Stimulated activated naive B cell treated with anti-CD40 and anti-IgM and Interleukin-4, amounts not matched to agents 10 μg/mL and 1 μg/mL and 100 μg/mL, for 72 hours (primary cell): Measurements from ENCODE around the gene GPHN.
"Not testable (repeated sequence)": the region's sequence is repeated elsewhere in the genome, so short reads cannot be mapped to it uniquely, and the experiment has no call there.

Experiments
- ATAC-seq, 2 donors: fragments of 150-1000 bp; cut with Tn5 transposase; replicated peaks; 2 replicates each; pipeline ENCODE4 v1.10.0; 2021; ENCODE audit warnings: moderate library complexity in 1 of 2
- DNase-seq: peaks from one replicate; pipeline ENCODE4 v3.0.0; 2021
- H3K27ac Mint-ChIP-seq: one replicate; pipeline ENCODE4 v1.8.0; 2022; ENCODE audit warnings: mild to moderate bottlenecking, mixed read lengths
- H3K27me3 Mint-ChIP-seq, 2 donors: one replicate each; pipeline ENCODE4 v1.8.0; 2022; ENCODE audit warnings: mixed read lengths in 2 of 2
- H3K36me3 Mint-ChIP-seq, 2 donors: one replicate each; pipeline ENCODE4 v1.8.0; 2022; ENCODE audit warnings: mixed read lengths in 2 of 2, mild to moderate bottlenecking in 1 of 2
- H3K4me1 Mint-ChIP-seq, 2 donors: one replicate each; pipeline ENCODE4 v1.8.0; 2022; ENCODE audit warnings: mixed read lengths in 2 of 2, mild to moderate bottlenecking in 1 of 2
- H3K4me3 Mint-ChIP-seq, 2 donors: one replicate each; pipeline ENCODE4 v1.8.0; 2022; ENCODE audit warnings: mild to moderate bottlenecking in 2 of 2, mixed read lengths in 2 of 2, moderate library complexity in 1 of 2
- H3K9me3 Mint-ChIP-seq, 2 donors: one replicate each; pipeline ENCODE4 v1.8.0; 2022; ENCODE audit warnings: mixed read lengths in 2 of 2, mild to moderate bottlenecking in 1 of 2

Gene GPHN

GRCh38 chr14:66490143-66491111 lies 17.5 kb upstream of the GPHN start:
- no peaks in the 10 kb centered on the region for H3K9me3 Mint-ChIP-seq
- ATAC-seq (no peak), DNase-seq (no peak)
- H3K4me1 Mint-ChIP-seq: no peaks in the 10 kb centered on the region
- H3K4me3 Mint-ChIP-seq: no peak overlapping the region
- H3K27me3 Mint-ChIP-seq: no peaks in the 10 kb centered on the region
- no peaks in the 10 kb centered on the region for H3K36me3 Mint-ChIP-seq
- no peak overlapping the region for H3K27ac Mint-ChIP-seq

- Mint-ChIP-seq H3K36me3 (no peaks in the 10 kb centered on the region), H3K27ac (no peak overlapping the region), H3K4me1 (peaks cover 3 to 24% of the 10 kb centered on the region in 2 donors), H3K4me3 (no peak overlapping the region), H3K9me3 (no peaks in the 10 kb centered on the region), H3K27me3 (no peaks in the 10 kb centered on the region)
- DNase-seq (no peak), ATAC-seq (no peak)
These were observed 14.2 kb upstream of the GPHN start for GRCh38 chr14:66493750-66494149.

GRCh38 chr14:66495218-66496098 lies 12.5 kb upstream of the GPHN start:
- no peak overlapping the region for H3K4me3 Mint-ChIP-seq
- peak; percentile 75 to 78 for ATAC-seq
- no peaks in the 10 kb centered on the region for H3K9me3 Mint-ChIP-seq
- H3K27ac Mint-ChIP-seq: no peak overlapping the region
- H3K4me1 Mint-ChIP-seq: peaks cover 3 to 24% of the 10 kb centered on the region in 2 donors
- H3K36me3 Mint-ChIP-seq: no peaks in the 10 kb centered on the region
- H3K27me3 Mint-ChIP-seq: no peaks in the 10 kb centered on the region
- no peak for DNase-seq

- peaks cover 3 to 24% of the 10 kb centered on the region in 2 donors for H3K4me1 Mint-ChIP-seq
- no peaks in the 10 kb centered on the region for H3K9me3 Mint-ChIP-seq
- no peak for ATAC-seq
- no peaks in the 10 kb centered on the region for H3K36me3 Mint-ChIP-seq
- H3K27ac Mint-ChIP-seq: no peak overlapping the region
- DNase-seq: no peak
- no peaks in the 10 kb centered on the region for H3K27me3 Mint-ChIP-seq
- no peak overlapping the region for H3K4me3 Mint-ChIP-seq
These were observed 11.6 kb upstream of the GPHN start for GRCh38 chr14:66496188-66496807.

- H3K36me3 Mint-ChIP-seq: no peaks in the 10 kb centered on the region
- no peaks in the 10 kb centered on the region for H3K27me3 Mint-ChIP-seq
- H3K4me1 Mint-ChIP-seq: peaks cover 3 to 24% of the 10 kb centered on the region in 2 donors
- DNase-seq (no peak), ATAC-seq (peak in 1 of 2 donors; percentile 27)
- peak overlapping the region in 1 of 2 donors; percentile 46 for H3K4me3 Mint-ChIP-seq
- no peaks in the 10 kb centered on the region for H3K9me3 Mint-ChIP-seq
- H3K27ac Mint-ChIP-seq: no peak overlapping the region
These were observed 11.0 kb upstream of the GPHN start for GRCh38 chr14:66496911-66497310.

- Mint-ChIP-seq H3K9me3 (peaks cover 2 to 4% of the 10 kb centered on the region in 2 donors), H3K27ac (no peak overlapping the region), H3K4me3 (no peak overlapping the region), H3K36me3 (peaks cover 0 to 5% of the 10 kb centered on the region in 2 donors), H3K27me3 (no peaks in the 10 kb centered on the region), H3K4me1 (peaks cover 5 to 30% of the 10 kb centered on the region in 2 donors)
- ATAC-seq: no peak
- DNase-seq: no peak
These were observed 9.6 kb upstream of the GPHN start for GRCh38 chr14:66498311-66498710.

- no peak for ATAC-seq
These were observed 6.4 kb upstream of the GPHN start for GRCh38 chr14:66501592-66501991.

GRCh38 chr14:66502836-66503235 lies 5.1 kb upstream of the GPHN start:
- DNase-seq, H3K27ac Mint-ChIP-seq, H3K9me3 Mint-ChIP-seq: not testable (repeated sequence)

More at GRCh38 chr14:66501592-66501991, 6.4 kb upstream of the GPHN start:
- Mint-ChIP-seq H3K27me3 (no peaks in the 10 kb centered on the region), H3K27ac (no peak overlapping the region), H3K4me1 (peaks cover 5 to 19% of the 10 kb centered on the region in 2 donors), H3K36me3 (peaks cover 0 to 5% of the 10 kb centered on the region in 2 donors), H3K9me3 (peaks cover 2 to 4% of the 10 kb centered on the region in 2 donors), H3K4me3 (no peak overlapping the region)
- DNase-seq: no peak

GRCh38 chr14:66503532-66503931 lies 4.4 kb upstream of the GPHN start:
- peaks cover 2 to 4% of the 10 kb centered on the region in 2 donors for H3K9me3 Mint-ChIP-seq
- no peak overlapping the region for H3K4me3 Mint-ChIP-seq
- H3K4me1 Mint-ChIP-seq: peaks cover 2 to 6% of the 10 kb centered on the region in 2 donors
- DNase-seq (no peak), ATAC-seq (no peak)
- peaks cover 0 to 5% of the 10 kb centered on the region in 2 donors for H3K36me3 Mint-ChIP-seq
- no peak overlapping the region for H3K27ac Mint-ChIP-seq
- H3K27me3 Mint-ChIP-seq: no peaks in the 10 kb centered on the region

More at GRCh38 chr14:66502836-66503235, 5.1 kb upstream of the GPHN start:
- not testable (repeated sequence) for ATAC-seq, H3K36me3 Mint-ChIP-seq, H3K4me3 Mint-ChIP-seq, H3K27me3 Mint-ChIP-seq, H3K4me1 Mint-ChIP-seq

- Mint-ChIP-seq H3K9me3 (peaks cover 2 to 4% of the 10 kb centered on the region in 2 donors), H3K4me3 (peak overlapping the region; percentile 90 to 93), H3K36me3 (peaks cover 0 to 5% of the 10 kb centered on the region in 2 donors), H3K27me3 (peaks cover 6 to 10% of the 10 kb centered on the region in 2 donors), H3K4me1 (peaks cover 9 to 28% of the 10 kb centered on the region in 2 donors), H3K27ac (peak overlapping the region; percentile 89)
- ATAC-seq (peak; percentile 30), DNase-seq (no peak)
These were observed 696 bp upstream of the GPHN start for GRCh38 chr14:66507181-66507721.

GRCh38 chr14:66508547-66508845 lies 549 bp downstream of the GPHN start:
- H3K27ac Mint-ChIP-seq: peak overlapping the region; percentile 89
- H3K4me3 Mint-ChIP-seq: peak overlapping the region; percentile 90 to 93
- DNase-seq (no peak), ATAC-seq (peak; percentile 4 to 8)
- peaks cover 7 to 26% of the 10 kb centered on the region in 2 donors for H3K4me1 Mint-ChIP-seq
- peaks cover 6 to 10% of the 10 kb centered on the region in 2 donors for H3K27me3 Mint-ChIP-seq
- H3K36me3 Mint-ChIP-seq: no peaks in the 10 kb centered on the region
- no peaks in the 10 kb centered on the region for H3K9me3 Mint-ChIP-seq

GRCh38 chr14:66508846-66509621 lies 1.1 kb downstream of the GPHN start:
- Mint-ChIP-seq H3K4me3 (peak overlapping the region; percentile 90 to 93), H3K27ac (peak overlapping the region; percentile 81), H3K27me3 (peaks cover 6 to 10% of the 10 kb centered on the region in 2 donors), H3K9me3 (no peaks in the 10 kb centered on the region), H3K4me1 (peaks cover 7 to 27% of the 10 kb centered on the region in 2 donors), H3K36me3 (no peaks in the 10 kb centered on the region)
- ATAC-seq (peak; percentile 44 to 50), DNase-seq (peak; percentile 76)

- ATAC-seq (no peak), DNase-seq (no peak)
- no peaks in the 10 kb centered on the region for H3K36me3 Mint-ChIP-seq
- peaks cover 7 to 35% of the 10 kb centered on the region in 2 donors for H3K4me1 Mint-ChIP-seq
- no peaks in the 10 kb centered on the region for H3K9me3 Mint-ChIP-seq
- peaks cover 6 to 10% of the 10 kb centered on the region in 2 donors for H3K27me3 Mint-ChIP-seq
- H3K27ac Mint-ChIP-seq: no peak overlapping the region
- peak overlapping the region; percentile 44 to 93 for H3K4me3 Mint-ChIP-seq
These were observed 1.9 kb downstream of the GPHN start for GRCh38 chr14:66509874-66510273.
